ENCODE data around the gene GJA8.
"Not testable (repeated sequence)": the region's sequence is repeated elsewhere in the genome, so short reads cannot be mapped to it uniquely, and the experiment has no call there.

DNA sequence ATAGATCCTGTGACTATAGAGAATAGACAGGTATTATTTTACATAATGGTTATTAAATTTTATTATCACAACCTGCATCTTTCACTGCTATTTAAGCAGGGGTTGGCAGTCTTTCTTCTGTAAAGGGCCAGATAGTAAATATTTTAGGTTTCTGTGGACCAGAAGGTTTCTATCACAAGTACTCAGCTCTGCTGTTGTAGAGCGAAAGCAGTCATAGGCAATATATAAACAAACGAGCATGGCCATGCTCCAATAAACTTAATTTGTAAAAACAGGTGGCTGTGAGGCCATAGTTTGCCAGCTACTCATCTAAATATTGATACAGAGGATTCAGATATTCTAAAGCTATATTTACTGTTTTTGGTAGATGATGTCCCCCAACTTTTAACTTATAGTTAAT, 37.9 kb downstream of the GJA8 start:
- TF ChIP-seq, protein P1, sequence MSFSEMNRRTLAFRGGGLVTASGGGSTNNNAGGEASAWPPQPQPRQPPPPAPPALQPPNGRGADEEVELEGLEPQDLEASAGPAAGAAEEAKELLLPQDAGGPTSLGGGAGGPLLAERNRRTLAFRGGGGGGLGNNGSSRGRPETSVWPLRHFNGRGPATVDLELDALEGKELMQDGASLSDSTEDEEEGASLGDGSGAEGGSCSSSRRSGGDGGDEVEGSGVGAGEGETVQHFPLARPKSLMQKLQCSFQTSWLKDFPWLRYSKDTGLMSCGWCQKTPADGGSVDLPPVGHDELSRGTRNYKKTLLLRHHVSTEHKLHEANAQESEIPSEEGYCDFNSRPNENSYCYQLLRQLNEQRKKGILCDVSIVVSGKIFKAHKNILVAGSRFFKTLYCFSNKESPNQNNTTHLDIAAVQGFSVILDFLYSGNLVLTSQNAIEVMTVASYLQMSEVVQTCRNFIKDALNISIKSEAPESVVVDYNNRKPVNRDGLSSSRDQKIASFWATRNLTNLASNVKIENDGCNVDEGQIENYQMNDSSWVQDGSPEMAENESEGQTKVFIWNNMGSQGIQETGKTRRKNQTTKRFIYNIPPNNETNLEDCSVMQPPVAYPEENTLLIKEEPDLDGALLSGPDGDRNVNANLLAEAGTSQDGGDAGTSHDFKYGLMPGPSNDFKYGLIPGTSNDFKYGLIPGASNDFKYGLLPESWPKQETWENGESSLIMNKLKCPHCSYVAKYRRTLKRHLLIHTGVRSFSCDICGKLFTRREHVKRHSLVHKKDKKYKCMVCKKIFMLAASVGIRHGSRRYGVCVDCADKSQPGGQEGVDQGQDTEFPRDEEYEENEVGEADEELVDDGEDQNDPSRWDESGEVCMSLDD (tag by site-specific recombination; IDR thresholded peaks at IDR 0.05), result not testable (repeated sequence)
- TF ChIP-seq, protein P2, sequence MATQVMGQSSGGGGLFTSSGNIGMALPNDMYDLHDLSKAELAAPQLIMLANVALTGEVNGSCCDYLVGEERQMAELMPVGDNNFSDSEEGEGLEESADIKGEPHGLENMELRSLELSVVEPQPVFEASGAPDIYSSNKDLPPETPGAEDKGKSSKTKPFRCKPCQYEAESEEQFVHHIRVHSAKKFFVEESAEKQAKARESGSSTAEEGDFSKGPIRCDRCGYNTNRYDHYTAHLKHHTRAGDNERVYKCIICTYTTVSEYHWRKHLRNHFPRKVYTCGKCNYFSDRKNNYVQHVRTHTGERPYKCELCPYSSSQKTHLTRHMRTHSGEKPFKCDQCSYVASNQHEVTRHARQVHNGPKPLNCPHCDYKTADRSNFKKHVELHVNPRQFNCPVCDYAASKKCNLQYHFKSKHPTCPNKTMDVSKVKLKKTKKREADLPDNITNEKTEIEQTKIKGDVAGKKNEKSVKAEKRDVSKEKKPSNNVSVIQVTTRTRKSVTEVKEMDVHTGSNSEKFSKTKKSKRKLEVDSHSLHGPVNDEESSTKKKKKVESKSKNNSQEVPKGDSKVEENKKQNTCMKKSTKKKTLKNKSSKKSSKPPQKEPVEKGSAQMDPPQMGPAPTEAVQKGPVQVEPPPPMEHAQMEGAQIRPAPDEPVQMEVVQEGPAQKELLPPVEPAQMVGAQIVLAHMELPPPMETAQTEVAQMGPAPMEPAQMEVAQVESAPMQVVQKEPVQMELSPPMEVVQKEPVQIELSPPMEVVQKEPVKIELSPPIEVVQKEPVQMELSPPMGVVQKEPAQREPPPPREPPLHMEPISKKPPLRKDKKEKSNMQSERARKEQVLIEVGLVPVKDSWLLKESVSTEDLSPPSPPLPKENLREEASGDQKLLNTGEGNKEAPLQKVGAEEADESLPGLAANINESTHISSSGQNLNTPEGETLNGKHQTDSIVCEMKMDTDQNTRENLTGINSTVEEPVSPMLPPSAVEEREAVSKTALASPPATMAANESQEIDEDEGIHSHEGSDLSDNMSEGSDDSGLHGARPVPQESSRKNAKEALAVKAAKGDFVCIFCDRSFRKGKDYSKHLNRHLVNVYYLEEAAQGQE (tag by site-specific recombination; IDR thresholded peaks at IDR 0.05), result not testable (repeated sequence)
- TF ChIP-seq ZBTB17 (tag by site-specific recombination; IDR thresholded peaks at IDR 0.05); ZNF239 (tag by site-specific recombination; IDR thresholded peaks at IDR 0.05); KLF10 (tag by site-specific recombination; IDR thresholded peaks at IDR 0.05); ZNF747 (tag by site-specific recombination; IDR thresholded peaks at IDR 0.05); SALL2 (tag by site-specific recombination; IDR thresholded peaks at IDR 0.05; ENCODE audit: borderline replicate concordance); ZNF112 (tag by site-specific recombination; IDR thresholded peaks at IDR 0.05); ZNF791 (tag by site-specific recombination; IDR thresholded peaks at IDR 0.05); ZFHX2 (tag by site-specific recombination; conservative IDR thresholded peaks at IDR 0.05): not testable (repeated sequence)
- TF ChIP-seq, protein P3, sequence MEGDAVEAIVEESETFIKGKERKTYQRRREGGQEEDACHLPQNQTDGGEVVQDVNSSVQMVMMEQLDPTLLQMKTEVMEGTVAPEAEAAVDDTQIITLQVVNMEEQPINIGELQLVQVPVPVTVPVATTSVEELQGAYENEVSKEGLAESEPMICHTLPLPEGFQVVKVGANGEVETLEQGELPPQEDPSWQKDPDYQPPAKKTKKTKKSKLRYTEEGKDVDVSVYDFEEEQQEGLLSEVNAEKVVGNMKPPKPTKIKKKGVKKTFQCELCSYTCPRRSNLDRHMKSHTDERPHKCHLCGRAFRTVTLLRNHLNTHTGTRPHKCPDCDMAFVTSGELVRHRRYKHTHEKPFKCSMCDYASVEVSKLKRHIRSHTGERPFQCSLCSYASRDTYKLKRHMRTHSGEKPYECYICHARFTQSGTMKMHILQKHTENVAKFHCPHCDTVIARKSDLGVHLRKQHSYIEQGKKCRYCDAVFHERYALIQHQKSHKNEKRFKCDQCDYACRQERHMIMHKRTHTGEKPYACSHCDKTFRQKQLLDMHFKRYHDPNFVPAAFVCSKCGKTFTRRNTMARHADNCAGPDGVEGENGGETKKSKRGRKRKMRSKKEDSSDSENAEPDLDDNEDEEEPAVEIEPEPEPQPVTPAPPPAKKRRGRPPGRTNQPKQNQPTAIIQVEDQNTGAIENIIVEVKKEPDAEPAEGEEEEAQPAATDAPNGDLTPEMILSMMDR (tag by site-specific recombination; IDR thresholded peaks at IDR 0.05), result not testable (repeated sequence)
- TF ChIP-seq, protein P4, sequence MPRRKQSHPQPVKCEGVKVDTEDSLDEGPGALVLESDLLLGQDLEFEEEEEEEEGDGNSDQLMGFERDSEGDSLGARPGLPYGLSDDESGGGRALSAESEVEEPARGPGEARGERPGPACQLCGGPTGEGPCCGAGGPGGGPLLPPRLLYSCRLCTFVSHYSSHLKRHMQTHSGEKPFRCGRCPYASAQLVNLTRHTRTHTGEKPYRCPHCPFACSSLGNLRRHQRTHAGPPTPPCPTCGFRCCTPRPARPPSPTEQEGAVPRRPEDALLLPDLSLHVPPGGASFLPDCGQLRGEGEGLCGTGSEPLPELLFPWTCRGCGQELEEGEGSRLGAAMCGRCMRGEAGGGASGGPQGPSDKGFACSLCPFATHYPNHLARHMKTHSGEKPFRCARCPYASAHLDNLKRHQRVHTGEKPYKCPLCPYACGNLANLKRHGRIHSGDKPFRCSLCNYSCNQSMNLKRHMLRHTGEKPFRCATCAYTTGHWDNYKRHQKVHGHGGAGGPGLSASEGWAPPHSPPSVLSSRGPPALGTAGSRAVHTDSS (tag by site-specific recombination; IDR thresholded peaks at IDR 0.05), result not testable (repeated sequence)
- TF ChIP-seq, protein P5, sequence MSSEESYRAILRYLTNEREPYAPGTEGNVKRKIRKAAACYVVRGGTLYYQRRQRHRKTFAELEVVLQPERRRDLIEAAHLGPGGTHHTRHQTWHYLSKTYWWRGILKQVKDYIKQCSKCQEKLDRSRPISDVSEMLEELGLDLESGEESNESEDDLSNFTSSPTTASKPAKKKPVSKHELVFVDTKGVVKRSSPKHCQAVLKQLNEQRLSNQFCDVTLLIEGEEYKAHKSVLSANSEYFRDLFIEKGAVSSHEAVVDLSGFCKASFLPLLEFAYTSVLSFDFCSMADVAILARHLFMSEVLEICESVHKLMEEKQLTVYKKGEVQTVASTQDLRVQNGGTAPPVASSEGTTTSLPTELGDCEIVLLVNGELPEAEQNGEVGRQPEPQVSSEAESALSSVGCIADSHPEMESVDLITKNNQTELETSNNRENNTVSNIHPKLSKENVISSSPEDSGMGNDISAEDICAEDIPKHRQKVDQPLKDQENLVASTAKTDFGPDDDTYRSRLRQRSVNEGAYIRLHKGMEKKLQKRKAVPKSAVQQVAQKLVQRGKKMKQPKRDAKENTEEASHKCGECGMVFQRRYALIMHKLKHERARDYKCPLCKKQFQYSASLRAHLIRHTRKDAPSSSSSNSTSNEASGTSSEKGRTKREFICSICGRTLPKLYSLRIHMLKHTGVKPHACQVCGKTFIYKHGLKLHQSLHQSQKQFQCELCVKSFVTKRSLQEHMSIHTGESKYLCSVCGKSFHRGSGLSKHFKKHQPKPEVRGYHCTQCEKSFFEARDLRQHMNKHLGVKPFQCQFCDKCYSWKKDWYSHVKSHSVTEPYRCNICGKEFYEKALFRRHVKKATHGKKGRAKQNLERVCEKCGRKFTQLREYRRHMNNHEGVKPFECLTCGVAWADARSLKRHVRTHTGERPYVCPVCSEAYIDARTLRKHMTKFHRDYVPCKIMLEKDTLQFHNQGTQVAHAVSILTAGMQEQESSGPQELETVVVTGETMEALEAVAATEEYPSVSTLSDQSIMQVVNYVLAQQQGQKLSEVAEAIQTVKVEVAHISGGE (tag by site-specific recombination; conservative IDR thresholded peaks at IDR 0.05; ENCODE audit: low read depth), result not testable (repeated sequence)
- TF ChIP-seq, protein P6, sequence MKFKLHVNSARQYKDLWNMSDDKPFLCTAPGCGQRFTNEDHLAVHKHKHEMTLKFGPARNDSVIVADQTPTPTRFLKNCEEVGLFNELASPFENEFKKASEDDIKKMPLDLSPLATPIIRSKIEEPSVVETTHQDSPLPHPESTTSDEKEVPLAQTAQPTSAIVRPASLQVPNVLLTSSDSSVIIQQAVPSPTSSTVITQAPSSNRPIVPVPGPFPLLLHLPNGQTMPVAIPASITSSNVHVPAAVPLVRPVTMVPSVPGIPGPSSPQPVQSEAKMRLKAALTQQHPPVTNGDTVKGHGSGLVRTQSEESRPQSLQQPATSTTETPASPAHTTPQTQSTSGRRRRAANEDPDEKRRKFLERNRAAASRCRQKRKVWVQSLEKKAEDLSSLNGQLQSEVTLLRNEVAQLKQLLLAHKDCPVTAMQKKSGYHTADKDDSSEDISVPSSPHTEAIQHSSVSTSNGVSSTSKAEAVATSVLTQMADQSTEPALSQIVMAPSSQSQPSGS (tag by site-specific recombination; IDR thresholded peaks at IDR 0.05; ENCODE audit: low read depth), result not testable (repeated sequence)
